Activated naive CD4-positive, alpha-beta T cell treated with anti-CD3 and anti-CD28 coated beads, Interleukin-2, amount 50 U/mL, for 72 hours (primary cell): ENCODE data around the gene ESRRG. TPM values are rescaled to one million over a fixed set of nuclear protein-coding genes. Genes with fewer than 3 reads are reported as not detected.

Experiments used
- ATAC-seq, 2 donors: fragments of 150-1000 bp; cut with Tn5 transposase; 2 replicates each; pipeline ENCODE4 v1.10.0; 2021; ENCODE audit warnings: mild to moderate bottlenecking in 2 of 2, moderate library complexity in 2 of 2
- DNase-seq, 2 donors: peaks; one replicate each; pipeline ENCODE4 v3.0.0; 2021 to 2022; ENCODE audit warnings: low spot score in 2 of 2
- H3K27ac Mint-ChIP-seq, 2 donors: one replicate each; pipeline ENCODE4 v1.8.0; 2022; ENCODE audit warnings: mild to moderate bottlenecking in 2 of 2, mixed read lengths in 2 of 2
- H3K36me3 Mint-ChIP-seq, 2 donors: one replicate each; pipeline ENCODE4 v1.8.0; 2022; ENCODE audit warnings: mixed read lengths in 2 of 2
- H3K9me3 Mint-ChIP-seq, 2 donors: one replicate each; pipeline ENCODE4 v1.8.0; 2022; ENCODE audit warnings: mixed read lengths in 2 of 2
- total RNA-seq, 2 donors: library from RNA; stranded (reverse); gene quantifications; one replicate each; pipeline ENCODE4 v1.2.3, GENCODE V29; 2022

ESRRG gene
- total RNA-seq, 2 donors from 2014 or later = not detected

DNA sequence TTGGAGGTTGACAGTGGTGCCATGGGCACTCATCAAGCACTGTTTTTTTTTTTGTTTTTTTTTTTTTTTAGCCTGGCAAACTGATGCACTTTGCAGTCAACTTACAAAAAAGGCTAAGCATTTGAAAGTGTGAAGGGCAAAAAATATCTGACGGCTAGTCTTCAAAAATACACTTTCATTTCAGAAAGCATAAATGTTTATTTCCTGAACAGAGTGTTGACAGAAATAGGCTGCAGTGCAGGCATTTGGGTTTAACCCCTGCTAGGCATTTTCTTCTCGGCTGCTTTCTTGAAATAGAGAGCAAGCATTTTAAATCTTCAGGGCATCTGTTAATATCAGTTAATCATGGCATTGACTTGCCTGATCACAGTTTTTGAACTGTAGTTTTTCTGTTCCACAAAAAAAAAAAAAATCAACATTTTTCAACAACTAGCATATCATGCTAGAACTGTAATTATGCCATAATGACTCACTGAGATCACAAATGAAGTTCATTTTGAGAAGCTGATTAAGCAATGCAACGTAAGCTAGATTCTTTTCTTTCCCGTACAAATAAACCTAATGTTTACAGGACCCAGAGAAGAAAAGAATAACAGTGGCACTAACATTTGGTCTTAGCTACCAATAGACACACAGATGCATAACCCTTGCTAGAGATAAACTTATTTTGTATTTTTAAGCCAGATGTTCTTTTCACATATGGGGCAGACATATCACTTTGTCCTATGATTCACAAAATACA, 199.6 kb downstream of the ESRRG start:
- no peak for ATAC-seq
- Mint-ChIP-seq H3K9me3 (peaks cover 10% of the 10 kb centered on the region in 2 donors), H3K36me3 (no peaks in the 10 kb centered on the region)

GRCh38 chr1:216523043-216523442, 200.2 kb downstream of the ESRRG start:
- H3K36me3 Mint-ChIP-seq = no peaks in the 10 kb centered on the region
- DNase-seq = no peak
- H3K27ac Mint-ChIP-seq = no peak overlapping the region
- H3K9me3 Mint-ChIP-seq = peaks cover 10 to 13% of the 10 kb centered on the region in 2 donors
- no peak for ATAC-seq

More for the DNA sequence above, 199.6 kb downstream of the ESRRG start:
- no peak for DNase-seq
- no peak overlapping the region for H3K27ac Mint-ChIP-seq

DNA sequence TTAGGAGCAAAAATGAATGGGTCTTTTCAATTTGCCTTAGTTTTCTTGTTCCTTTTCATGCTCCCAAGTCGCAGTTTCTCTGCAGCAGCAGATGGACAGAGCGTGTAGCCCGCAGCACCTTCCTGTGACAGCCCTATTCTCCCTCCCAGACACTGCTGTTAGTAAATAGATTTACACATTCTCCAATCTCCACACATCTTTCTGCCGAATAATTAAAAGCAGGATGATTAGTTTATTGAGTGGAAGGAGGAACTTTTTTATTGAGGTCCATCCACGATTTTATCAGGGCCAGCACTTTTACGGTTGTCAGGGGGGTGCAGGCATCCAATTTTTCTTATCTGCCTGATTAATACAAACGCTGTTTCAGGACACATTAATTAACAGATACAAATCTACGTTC, 201.8 kb downstream of the ESRRG start:
- Mint-ChIP-seq H3K27ac (no peak overlapping the region), H3K9me3 (peaks cover 4 to 14% of the 10 kb centered on the region in 2 donors), H3K36me3 (no peaks in the 10 kb centered on the region)
- ATAC-seq = no peak
- no peak for DNase-seq

DNA sequence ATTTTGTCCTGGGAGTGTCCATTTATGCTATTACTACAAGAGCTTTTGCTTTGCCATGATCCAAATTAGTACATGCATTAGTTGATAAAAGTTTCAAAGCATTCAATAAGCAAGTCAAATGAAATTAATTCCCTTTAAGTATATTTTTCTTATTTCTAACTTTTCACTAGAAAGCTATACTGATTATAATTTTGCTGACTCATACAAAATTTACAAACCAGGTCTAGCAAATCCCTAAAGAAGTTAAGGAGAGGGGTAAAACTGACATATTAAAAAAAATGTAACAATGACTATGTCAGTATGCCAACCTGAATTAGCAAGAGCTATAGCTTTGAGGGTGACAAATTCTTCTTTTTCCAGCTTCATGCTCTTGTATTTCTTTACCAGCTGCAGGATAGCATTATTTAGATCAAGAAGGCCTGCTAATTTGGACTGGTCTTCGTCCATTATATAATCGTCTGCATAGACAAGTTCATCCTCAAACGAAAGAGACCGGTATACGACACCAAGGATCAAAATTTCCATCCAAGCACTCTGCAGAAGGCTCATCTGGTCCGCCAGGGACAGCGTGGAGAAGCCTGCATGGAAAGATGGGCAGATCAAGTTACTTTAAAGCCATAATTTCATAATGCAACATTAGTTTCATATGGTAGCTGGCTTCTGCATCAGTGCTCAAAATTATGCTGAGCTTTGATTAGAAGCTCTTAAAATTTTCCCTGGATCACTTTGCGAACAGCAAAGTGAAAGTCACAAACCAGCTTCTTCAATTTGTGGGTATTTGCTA, 204.2 kb downstream of the ESRRG start:
- H3K27ac Mint-ChIP-seq = no peak overlapping the region
- DNase-seq = no peak
- ATAC-seq = no peak
- peaks cover 0 to 8% of the 10 kb centered on the region in 2 donors for H3K9me3 Mint-ChIP-seq
- H3K36me3 Mint-ChIP-seq = no peaks in the 10 kb centered on the region

- DNase-seq = no peak
- no peak for ATAC-seq
- H3K9me3 Mint-ChIP-seq = peaks cover 15 to 16% of the 10 kb centered on the region in 2 donors
- H3K27ac Mint-ChIP-seq = no peak overlapping the region
- H3K36me3 Mint-ChIP-seq = no peaks in the 10 kb centered on the region
Measured at GRCh38 chr1:216502528-216503162, 220.6 kb downstream of the ESRRG start.

DNA sequence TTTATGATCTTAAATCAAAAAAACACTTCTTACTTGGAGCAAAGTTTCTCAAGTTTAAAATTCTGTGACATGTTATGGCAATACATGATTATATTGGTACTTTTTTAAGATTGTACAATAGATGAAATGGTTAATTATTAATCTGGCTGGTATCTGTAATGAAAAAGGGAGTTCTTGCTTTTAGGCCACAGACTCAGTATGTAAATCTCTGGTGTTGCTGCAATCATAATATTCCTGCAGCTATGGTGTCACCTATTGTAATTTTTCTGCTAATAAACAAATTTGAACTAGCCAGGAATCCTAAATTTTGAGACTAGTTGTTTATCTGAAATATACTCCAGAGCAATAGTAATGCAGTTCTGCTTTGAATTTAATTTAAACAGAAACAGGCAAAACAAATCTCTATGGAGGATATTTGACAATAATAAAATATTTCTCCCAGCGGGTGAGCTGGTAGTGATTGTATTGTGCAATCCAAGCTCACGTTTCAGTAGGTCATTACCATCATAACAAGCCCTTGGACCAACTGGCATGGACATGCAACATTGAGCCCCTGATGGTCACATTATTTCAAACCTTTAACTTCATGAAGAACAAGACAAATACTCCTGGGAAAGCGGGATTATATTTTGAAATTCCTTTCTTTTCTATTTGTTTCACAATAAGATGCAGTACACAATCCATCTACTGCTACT, 222.8 kb downstream of the ESRRG start:
- no peak for DNase-seq
- H3K9me3 Mint-ChIP-seq = peaks cover 12% of the 10 kb centered on the region in 2 donors
- H3K36me3 Mint-ChIP-seq = no peaks in the 10 kb centered on the region
- ATAC-seq = no peak
- no peak overlapping the region for H3K27ac Mint-ChIP-seq

GRCh38 chr1:216499581-216500272, 223.5 kb downstream of the ESRRG start:
- DNase-seq (no peak), ATAC-seq (no peak)
- H3K27ac Mint-ChIP-seq = no peak overlapping the region
- peaks cover 12 to 14% of the 10 kb centered on the region in 2 donors for H3K9me3 Mint-ChIP-seq
- H3K36me3 Mint-ChIP-seq = no peaks in the 10 kb centered on the region

- H3K27ac Mint-ChIP-seq = no peak overlapping the region
Measured at GRCh38 chr1:216498277-216498676, 225.0 kb downstream of the ESRRG start.

GRCh38 chr1:216485042-216485441, 238.2 kb downstream of the ESRRG start:
- H3K27ac Mint-ChIP-seq = no peak overlapping the region
- peaks cover 0 to 12% of the 10 kb centered on the region in 2 donors for H3K36me3 Mint-ChIP-seq
- ATAC-seq (no peak), DNase-seq (no peak)
- peaks cover 12 to 17% of the 10 kb centered on the region in 2 donors for H3K9me3 Mint-ChIP-seq

More at GRCh38 chr1:216498277-216498676, 225.0 kb downstream of the ESRRG start:
- DNase-seq (no peak), ATAC-seq (no peak)
- H3K36me3 Mint-ChIP-seq = no peaks in the 10 kb centered on the region
- H3K9me3 Mint-ChIP-seq = peaks cover 14 to 17% of the 10 kb centered on the region in 2 donors

- no peak overlapping the region for H3K27ac Mint-ChIP-seq
- DNase-seq (no peak), ATAC-seq (no peak)
- peaks cover 0 to 12% of the 10 kb centered on the region in 2 donors for H3K36me3 Mint-ChIP-seq
- H3K9me3 Mint-ChIP-seq = peaks cover 12 to 17% of the 10 kb centered on the region in 2 donors
Measured at GRCh38 chr1:216483672-216484401, 239.4 kb downstream of the ESRRG start.

GRCh38 chr1:216482620-216483019, 240.6 kb downstream of the ESRRG start:
- ATAC-seq (no peak), DNase-seq (no peak)
- H3K36me3 Mint-ChIP-seq = peaks cover 0 to 12% of the 10 kb centered on the region in 2 donors
- peaks cover 12 to 21% of the 10 kb centered on the region in 2 donors for H3K9me3 Mint-ChIP-seq
- H3K27ac Mint-ChIP-seq = no peak overlapping the region

DNA sequence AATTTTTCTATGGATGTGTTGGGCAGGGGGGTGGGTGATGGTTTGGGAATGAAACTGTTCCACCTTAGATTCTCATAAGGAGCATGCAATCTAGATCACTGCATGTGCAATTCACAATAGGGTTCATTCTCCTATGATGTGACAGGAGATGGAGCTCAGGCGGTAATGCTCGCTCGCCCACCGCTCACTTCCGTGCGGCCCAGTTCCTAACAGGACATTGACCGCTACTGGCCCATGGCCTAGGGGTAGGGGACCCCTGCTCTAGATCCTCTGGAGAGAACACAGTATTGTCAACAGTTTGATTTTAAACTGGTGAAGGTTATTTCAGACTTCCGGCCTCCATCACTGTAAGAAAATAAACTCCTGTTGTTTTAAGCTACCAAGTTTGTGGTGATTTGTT, 245.0 kb downstream of the ESRRG start:
- H3K36me3 Mint-ChIP-seq = peaks cover 0 to 7% of the 10 kb centered on the region in 2 donors
- no peak overlapping the region for H3K27ac Mint-ChIP-seq
- no peak for DNase-seq
- no peak for ATAC-seq
- peaks cover 11 to 30% of the 10 kb centered on the region in 2 donors for H3K9me3 Mint-ChIP-seq

DNA sequence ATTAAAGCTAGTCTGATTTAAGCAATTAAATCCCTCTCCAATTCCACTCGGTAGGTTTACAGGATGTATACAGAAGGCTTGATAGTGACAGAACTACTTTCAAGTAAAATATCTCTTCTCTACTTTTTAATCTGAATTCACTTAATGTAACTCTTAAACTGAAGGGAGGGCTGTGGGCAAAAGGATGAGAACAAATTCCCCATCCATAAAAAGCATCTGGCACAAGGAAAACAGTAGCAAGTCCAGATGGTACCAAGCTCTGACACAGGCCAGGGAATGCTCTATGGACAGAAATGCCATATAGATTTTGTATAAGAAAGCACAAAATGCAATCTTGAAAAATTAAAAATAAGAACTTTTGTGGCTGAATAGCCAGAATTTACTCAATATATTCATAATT, 246.9 kb downstream of the ESRRG start:
- H3K36me3 Mint-ChIP-seq = peaks cover 0 to 7% of the 10 kb centered on the region in 2 donors
- ATAC-seq = no peak
- H3K9me3 Mint-ChIP-seq = peaks cover 18 to 23% of the 10 kb centered on the region in 2 donors
- DNase-seq = no peak
- no peak overlapping the region for H3K27ac Mint-ChIP-seq

- no peak for ATAC-seq
- Mint-ChIP-seq H3K9me3 (peaks cover 18 to 21% of the 10 kb centered on the region in 2 donors), H3K36me3 (peaks cover 0 to 7% of the 10 kb centered on the region in 2 donors), H3K27ac (no peak overlapping the region)
- DNase-seq = no peak
Measured at GRCh38 chr1:216475659-216476276, 247.5 kb downstream of the ESRRG start.

GRCh38 chr1:216466162-216466801, 256.9 kb downstream of the ESRRG start:
- ATAC-seq (no peak), DNase-seq (no peak)
- no peak overlapping the region for H3K27ac Mint-ChIP-seq

More at GRCh38 chr1:216466162-216466801, 256.9 kb downstream of the ESRRG start:
- H3K9me3 Mint-ChIP-seq = peaks cover 6 to 18% of the 10 kb centered on the region in 2 donors
- no peaks in the 10 kb centered on the region for H3K36me3 Mint-ChIP-seq
